Effector CD4-positive, alpha-beta T cell (primary cell): ENCODE results near the gene XYLT1.
"Not testable (repeated sequence)": the region's sequence is repeated elsewhere in the genome, so short reads cannot be mapped to it uniquely, and the experiment has no call there.

Experiments
- DNase-seq: peaks from one replicate; pipeline ENCODE4 v3.0.0-alpha.2; 2020

XYLT1 gene

DNA sequence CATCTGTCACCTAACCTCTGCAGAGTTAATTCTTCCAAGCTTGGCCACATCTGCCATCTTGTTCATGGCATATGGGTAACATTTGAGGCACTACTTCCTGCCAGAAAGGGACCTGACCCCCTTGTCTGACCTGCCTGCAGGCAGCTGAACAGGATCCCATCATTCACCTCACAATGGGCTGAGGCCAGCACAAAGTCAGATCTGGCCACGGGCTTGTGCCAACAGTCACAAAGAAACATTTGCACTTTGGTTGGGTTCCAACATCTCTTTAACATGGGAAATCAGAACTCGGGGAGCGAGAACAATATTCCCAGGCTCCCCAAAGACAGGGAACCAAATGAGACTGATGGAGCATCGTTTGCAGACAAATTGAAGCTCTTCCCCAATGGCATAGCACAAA, 116.1 kb downstream of the XYLT1 start:
- no peak for DNase-seq

DNA sequence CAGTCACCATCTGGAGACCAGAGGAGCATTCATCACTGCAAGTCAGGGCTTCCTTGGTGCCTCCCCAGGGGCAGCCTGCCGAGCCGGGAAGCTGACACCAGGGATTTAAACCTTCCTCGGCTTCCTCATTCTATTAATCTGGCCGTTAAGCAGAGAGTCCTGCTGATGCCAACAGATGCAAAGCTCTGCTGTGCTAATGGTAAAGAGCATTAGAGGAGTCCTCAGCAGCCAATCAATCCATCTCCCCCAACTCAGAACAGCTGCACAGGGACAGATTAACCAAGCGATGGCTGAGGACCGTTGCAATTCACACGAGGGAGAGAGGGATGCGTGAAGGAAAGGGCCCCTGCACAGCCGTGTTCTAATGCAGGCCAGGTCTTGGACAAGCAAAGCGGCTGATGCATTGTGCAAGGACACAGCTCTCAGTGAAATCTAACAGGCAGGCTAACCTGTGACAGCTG, 116.6 kb downstream of the XYLT1 start:
- DNase-seq: no peak

DNA sequence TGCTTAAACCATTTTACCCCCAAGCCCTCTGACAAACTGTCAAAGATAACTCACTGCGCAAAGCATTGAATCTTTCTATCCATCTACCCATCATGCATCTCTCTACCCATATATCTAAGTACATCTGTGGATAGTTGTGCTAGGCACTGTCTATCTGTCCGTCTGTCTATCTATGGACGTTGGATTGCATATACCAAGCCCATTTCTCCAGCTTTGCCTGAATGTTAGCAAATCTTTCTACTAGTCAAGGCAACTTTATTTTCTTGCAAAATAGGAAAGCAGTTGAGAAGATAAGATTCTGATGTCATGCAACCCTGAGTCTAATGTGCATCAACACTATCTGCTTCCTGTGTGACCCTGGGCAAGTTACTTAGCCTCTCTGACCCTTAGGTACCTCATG, 117.2 kb downstream of the XYLT1 start:
- no peak for DNase-seq

DNA sequence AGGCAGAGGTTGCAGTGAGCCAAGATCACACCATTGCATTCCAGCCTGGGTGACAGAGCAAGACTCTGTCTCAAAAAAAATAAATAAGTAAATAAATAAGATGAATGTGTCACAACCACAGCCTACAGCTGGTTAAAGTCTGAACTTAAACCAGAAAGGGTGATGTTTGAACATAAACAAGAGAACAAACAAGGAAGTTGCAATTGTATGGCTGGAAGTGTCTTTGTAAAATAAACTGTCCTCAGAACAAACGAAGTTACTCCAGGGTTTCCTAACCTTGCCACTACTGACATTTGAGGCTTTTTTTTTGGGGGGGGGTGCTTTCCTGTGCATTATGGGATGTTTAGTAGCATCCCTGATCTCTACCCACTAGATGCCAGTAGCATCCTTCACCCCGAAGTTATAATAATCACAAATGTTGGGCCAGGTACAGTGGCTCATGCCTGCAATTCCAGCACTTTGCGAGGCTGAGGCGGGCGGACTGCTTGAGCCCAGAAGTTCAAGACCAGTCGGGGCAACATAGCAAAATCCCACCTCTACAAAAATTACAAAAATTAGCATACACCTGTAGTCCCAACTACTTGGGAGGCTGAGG, 119.2 kb downstream of the XYLT1 start:
- no peak for DNase-seq

DNA sequence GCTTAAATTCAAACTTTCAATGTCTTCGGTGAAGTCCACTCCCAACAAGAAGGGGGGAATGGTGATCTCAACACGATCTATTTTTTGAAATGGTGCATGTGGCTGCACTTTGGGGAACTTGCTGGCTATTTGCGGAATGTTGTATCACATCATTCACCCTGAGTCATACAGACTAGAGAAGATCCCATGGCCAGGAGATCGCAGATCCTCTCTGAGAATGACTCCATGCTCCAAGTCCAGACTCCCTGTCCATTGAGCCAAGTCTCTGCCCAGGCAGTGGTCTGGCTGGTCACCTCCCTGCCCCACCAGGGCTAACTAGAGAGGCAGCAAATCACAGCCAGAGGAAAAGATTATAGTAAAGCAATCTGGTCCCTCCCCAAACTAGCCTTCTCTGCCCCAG, 120.6 kb downstream of the XYLT1 start:
- DNase-seq: no peak

DNA sequence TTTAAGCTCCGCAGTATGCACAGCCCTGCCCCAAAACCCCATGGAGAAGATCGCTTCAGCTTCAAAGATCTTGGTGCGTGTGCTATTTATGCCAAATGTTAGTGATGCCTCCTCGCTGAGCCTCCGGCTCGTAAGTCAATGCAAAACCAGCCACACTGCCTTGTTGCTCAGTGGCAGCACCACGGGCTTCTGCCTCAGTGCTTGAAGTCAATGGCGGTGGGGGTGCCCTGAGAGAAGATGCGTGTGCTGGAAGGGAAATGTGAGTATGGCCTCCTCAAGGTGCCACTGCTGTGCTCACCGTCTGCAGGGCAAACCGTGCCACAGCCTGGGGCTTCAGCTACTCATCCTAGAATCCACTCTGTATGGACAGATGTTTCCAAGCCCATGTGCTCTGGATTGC, 121.9 kb downstream of the XYLT1 start:
- DNase-seq: no peak

DNA sequence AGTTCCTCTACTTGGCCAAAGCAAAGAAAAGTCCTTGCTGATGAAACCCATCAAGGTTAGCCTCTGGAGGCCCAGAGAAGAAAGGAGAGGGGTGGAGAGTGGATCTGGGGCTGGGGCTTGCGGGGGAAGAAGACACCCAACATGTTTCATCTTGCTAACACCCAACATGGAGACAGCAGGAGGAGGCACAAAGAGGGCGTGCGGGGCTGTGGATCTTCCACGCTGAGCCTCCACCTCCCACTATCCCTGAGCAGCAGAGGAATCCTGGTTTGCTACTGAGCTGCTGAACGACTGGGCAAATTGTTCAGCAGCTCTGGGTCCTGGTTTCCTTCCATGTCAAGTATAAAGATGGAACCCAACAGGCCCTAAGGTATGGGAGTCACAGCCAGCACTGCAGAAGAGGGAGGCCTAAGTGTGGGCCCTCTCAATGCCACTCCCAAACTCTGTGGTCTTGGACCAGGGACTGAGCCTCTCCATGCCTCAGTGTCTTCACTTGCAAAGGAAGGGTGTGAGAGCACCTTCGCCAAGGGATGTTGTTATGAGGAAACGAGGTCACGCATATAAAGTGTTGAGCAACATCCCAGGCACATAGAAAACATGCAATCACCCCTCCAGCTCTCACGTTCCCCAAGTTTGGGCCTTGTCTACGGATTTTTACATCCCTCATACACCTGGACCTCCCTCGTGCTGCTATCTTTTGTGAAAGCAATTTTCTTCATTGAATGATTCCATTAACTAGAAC, 122.5 kb downstream of the XYLT1 start:
- no peak for DNase-seq

DNA sequence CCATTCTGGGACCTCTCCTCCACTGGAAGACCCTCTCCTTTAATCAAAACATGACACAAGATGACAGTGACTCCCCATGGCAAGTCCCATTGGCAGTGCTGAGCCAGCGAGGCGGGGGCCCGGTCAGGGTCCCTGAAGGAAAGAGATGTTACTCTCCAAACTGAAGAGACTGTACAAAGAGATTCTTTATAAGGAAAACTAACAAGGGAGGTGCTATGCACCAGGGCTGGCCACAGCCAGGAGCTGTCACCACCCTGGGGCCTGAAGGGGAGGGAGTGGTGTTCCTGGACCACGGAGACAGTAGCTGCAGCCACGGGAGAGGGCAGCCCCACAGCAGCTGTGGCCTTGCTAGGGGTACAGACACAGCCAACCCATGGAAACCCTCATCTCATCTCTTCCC, 123.1 kb downstream of the XYLT1 start:
- DNase-seq: no peak

DNA sequence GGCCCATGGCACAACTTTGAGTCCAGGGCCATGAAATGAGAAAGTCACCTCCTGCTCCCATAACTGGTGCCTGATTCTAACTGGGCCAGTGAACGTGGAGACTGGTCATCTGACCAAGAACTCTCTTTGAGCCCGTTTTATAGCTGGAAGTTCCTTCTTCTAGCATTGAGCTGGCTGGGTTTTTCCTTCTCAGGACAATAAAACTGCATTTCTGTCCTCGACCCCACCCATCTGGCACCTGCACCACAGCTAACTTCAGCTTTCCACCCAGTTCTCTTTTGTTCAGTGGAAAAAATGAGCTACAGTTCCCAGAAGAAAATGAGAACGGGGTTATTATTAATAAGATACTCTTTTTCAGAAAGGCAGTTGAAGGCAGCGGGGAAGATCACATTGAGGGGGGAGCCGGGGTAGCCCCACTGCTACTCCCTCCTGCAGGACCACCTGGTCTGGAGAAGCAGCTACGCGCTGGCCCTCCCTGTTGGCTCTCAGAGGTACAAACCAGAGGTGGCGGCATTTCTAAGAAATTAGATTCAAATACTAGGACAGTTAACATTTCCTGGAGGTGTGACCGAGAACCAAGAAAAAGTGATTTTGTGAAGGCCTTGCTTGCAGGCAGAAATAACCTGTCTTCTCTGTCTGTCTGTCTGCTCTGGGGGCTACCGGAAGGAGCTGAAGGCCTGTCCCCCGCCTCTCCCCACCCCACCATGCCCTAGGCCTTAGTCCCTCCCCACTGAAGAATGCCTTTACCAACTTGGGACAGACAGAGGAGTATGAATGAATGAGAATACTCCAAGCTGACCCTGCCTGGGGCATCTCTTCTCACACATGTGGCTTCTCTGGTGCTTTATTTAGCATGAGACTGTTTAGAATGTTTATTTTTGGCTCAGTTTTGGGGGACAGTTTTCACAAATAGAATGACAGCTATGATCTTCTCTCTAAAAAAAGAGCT, 123.9 kb downstream of the XYLT1 start:
- DNase-seq: no peak

DNA sequence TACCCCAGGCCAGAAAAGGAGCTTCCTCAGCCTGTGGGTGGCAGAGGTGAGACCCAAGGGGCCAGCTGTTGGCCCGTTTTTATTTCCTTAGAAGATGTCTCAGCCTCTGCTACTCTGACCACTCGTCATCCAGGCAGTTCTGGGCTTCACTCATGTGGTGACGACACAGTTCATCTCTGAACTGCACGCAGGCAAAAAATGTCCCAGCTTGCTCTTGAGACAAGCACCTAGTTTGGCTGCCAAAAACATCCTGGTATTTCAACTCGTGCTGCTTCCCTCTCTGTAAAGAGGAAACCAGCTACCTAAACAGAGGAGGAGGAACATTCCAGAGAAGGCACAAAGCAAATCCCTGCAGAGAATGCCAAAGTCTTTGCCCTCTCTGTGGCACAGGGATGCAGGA, 125.7 kb downstream of the XYLT1 start:
- DNase-seq: no peak

DNA sequence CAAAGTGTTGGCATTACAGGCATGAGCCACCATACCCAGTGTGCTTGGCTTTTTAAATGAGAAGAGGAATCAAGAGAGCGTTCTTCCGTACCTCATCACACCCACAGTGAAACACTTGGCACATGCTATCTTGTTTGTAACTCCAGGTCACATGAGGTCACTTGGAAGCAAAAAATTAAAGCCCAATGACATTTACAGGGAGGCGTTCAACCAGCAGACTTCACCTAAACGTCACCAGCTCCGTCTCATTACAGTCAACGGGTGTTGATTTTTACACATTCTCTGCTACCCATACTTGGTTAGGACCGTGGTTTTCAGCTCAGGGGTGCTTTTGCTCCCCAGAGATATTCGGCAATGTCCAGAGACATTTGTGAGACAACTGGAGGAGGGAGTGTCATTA, 127.0 kb downstream of the XYLT1 start:
- DNase-seq: no peak

DNA sequence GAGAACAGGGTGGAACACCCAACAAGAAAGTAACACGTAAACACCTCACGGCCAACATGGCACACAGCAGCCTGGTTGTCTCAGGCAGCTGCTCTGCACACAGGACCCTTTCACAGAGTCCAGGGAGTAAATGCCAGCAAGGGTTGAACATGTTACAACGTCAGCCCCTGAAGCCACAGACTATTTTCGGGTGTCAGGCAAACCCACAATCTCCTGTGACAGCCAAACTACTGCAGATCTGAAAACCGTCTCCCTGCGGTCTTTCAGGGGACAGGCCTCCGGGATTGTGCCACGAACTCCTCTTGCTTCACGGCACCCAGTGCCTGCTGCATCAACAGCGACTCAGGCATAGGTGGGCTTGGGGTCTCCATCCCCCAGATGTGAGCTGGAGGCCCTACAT, 127.7 kb downstream of the XYLT1 start:
- peak; percentile 19 for DNase-seq

DNA sequence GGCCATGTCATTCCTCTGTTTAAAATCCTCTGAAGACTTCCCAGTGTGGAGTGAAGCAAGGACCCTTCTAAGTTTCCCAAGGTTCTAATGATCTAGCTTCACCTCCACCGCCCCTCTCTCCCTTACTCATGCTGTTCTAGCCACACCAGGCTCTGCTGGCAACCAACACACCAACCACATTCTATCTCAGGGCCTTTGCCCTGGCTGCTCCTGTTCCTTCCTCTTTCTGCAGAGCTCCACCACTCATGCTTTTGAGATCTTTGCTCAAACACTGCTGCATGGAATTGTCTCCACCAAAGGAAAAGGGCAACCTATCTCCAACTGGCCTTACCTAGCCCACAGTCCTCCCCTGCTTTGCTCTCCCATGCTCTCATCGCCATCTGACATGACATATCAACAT, 128.7 kb downstream of the XYLT1 start:
- DNase-seq: no peak

DNA sequence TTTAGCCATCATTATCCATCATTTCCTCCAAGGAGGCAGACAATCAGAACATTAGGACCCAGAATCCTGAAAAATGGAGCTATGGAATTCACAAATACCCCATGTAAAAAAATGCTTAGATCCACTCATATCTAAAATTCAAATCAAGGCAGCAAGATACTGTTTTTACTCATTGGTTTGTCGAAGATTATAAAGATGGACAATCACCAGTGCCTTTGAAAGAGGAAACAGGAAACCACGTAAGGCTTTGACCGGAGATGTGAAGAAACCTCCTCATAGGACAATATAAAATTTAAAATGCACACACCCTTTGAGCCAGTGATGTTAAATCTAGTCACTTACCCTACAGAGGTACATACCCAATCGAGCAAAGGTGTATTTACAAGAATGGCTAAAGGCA, 130.0 kb downstream of the XYLT1 start:
- no peak for DNase-seq

DNA sequence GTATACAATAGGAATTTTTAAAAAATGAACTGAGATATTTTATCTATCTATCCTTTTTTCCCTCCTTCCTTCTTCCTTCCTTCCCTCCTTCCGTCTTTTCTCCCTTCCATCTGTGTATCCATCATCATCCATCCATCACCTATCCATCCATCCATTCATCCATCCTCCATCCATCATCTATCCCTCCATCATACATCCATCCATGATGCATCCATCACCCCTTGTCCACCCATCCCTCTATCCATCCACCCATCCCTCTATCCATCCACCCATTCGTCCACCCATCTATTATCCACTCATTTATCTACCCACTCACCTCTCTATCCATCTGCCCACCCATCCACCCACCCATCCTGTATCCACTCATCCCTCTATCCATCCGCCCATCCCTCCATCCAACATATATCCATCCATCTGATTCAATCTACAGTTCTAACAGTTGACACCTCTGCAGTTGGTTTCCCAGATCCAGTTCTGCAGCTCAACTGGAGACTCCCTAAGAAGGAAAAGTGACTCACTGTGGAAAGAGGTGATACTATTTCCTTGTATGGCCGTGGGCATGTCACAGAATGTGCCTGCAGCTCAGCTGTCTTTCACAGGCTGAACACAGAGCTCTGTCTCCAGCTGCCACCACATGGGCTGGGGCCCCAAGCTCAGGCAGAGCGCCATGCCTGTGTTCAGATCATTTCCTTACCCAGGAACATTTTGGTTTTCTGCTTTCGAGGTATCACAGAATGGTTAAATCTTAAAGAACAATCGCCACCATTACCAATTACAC, 130.8 kb downstream of the XYLT1 start:
- DNase-seq: no peak

DNA sequence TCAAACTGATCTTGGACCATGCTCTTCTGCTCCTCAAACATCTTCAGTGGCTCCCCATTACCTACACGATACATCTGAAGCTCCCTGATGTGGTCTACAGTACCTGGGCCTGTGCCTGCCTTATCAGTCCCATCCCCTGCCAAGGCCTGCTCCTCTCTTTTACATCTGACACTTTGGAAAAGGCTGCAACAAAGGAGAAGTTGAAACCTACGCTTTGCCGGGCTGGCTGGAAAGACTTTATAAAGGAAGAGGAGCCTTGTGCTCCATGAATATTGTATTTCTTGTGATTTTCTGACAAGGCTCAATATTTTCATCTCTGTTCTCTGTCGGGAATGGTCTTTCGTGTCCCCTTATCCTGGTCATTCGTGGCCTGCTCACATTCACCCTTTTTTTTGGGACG, 132.5 kb downstream of the XYLT1 start:
- no peak for DNase-seq

DNA sequence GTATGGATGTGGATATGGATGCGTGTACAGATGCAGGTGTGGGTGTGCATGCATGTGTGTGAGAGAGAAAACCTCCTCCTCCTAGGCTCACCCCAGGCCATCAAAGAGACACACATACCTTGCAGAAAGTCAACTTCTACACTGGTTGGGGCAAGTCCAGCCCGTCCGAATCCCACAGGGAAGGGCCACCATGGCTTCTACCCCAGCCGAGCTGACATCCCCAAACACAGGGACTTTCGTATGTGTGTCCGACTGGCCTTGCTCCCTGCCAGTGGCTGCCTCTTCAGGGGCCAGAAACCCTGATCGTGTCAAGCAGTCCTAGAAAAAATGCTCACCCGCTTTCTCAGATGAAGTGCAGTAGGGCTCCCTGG, 134.2 kb downstream of the XYLT1 start:
- no peak for DNase-seq

DNA sequence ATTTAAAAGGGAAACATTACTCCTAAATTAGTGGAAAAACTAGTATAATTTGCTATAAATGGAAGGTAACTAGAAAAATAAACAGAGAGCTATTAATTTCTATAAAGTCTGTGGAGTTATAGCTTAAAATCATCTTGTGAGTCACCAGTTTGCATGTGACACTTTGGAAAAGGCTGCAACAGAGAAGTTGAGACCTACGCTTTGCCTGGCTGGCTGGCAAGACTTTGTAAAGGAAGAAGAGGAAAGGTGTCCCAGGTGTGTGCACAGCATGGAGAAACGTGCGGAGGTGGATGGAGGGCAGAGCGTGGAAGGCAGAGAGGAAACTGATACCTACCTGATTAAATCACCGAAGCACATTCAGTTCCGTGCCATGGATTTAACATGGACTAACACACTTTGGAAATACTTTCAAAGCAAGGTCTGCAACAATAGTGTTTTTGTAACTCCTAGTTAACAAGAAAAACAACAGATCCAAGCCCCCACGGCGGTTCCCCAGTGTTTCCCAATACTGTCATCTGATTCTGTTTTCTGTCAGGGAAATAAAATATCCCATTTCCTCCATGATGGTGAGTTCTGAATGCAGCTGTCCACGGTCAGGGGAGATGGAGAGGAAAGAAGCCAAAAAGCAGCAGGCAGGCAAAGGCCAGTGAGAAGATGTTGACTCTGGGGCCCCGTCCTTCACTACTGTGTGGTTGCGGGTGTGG, 134.8 kb downstream of the XYLT1 start:
- DNase-seq: no peak

DNA sequence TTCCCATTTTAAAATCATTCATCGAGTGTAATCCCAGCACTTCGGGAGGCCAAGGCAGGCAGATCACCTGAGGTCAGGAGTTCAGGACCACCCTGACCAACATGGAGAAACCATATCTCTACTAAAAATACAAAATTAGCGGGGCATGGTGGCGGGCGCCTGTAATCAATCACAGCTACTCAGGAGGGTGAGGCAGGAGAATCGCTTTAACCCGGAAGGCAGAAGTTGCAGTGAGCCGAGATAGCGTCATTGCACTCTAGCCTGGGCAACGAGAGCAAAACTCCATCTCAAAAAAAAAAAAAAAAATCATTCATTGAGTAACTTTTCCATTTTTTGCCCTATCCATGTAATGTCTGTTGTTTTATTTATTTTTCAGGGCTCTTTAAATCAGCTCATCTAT, 135.4 kb downstream of the XYLT1 start:
- not testable (repeated sequence) for DNase-seq

DNA sequence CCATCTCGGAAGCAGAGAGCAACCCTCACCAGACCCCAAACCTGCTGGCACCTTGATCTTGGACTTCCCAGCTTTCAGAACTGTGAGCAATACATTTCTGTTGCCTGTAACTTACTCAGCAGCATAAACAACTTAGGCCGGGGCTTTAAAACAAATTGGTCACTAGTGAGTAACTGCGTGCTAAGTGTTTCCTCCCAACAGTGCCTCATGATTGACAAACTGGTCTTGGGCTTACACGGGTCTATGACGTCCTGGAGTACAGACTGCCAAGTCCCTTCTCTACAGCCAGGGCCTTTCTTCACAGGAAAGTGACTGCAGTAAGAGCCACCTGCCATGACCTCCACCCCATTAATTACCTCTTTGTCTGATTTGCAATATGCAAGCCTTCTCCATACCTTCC, 136.7 kb downstream of the XYLT1 start:
- no peak for DNase-seq

DNA sequence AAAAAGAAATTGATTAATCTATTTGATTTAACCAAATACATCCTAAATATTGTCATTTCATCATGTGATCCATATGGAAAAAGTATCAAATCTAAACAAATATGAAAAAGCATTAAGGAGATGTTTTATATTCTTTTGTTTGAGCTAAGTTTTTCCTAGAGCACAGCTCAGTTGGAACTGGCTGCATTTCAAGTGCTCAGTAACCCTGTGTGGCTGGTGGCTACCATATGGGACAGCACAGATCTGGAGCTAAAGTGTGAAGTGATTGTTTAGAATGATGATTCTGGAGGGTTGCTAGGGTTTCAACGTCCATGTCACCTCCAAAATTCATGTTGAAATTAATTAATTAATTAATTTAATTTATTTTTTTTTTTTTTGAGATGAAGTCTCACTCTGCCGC, 137.5 kb downstream of the XYLT1 start:
- DNase-seq: no peak

DNA sequence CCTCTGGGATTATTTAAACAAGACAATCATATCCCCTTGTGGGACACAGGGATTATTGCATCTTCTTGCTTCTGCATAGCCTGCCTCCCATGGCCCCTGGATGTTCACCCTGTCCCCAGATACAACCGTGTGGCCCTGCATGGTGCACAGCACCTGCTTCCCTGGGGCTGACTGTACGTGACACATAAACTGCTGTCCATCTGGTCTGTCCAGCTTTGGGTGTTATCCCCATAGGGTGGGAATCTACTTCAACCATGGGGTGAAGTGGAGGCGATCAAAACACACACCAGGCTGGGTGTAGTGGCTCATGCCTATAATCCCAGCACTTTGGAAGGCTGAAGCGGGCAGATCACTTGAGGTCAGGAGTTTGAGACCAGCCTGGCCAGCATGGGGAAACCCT, 138.8 kb downstream of the XYLT1 start:
- no peak for DNase-seq
